Neural cell (in vitro differentiated cells): ENCODE measurements around the gene STRAP. TPM values are rescaled to one million over a fixed set of nuclear protein-coding genes. Genes with fewer than 3 reads are reported as not detected.

Source experiments
- H2AFZ ChIP-seq: fragments of 200-600, 300-800 bp; sonication (generic), shearing (Covaris generic); 2 replicates; pipeline ENCODE4 v1.6.0; 2014; ENCODE audit warnings: low read depth, mild to moderate bottlenecking, antibody characterized with exemption, low read length, moderate library complexity
- H3F3A ChIP-seq: fragments of 200-600 bp; shearing (Covaris generic); 2 replicates; pipeline ENCODE4 v1.6.1; 2016; ENCODE audit warnings: mild to moderate bottlenecking, moderate library complexity, mixed read lengths, antibody characterized with exemption, low read length; ENCODE audit not compliant: insufficient read depth, poor library complexity, severe bottlenecking
- H3K27ac ChIP-seq: fragments of 200-600, 300-800 bp; sonication (generic), shearing (Covaris generic); 2 replicates; pipeline ENCODE4 v1.5.1; 2014; ENCODE audit warnings: mild to moderate bottlenecking, low read length, moderate library complexity
- H3K27me3 ChIP-seq: fragments of 300-800, 200-600 bp; sonication (generic), shearing (Covaris generic); 2 replicates; pipeline ENCODE4 v1.6.0; 2014; ENCODE audit warnings: mild to moderate bottlenecking, low read depth, low read length, moderate library complexity; ENCODE audit not compliant: insufficient read depth
- H3K36me3 ChIP-seq: fragments of 300-800, 200-600 bp; sonication (generic), shearing (Covaris generic); 2 replicates; pipeline ENCODE4 v1.5.1; 2014; ENCODE audit warnings: mild to moderate bottlenecking, antibody characterized with exemption, low read length, moderate library complexity; ENCODE audit not compliant: insufficient read depth
- H3K4me2 ChIP-seq: fragments of 300-800, 200-600 bp; sonication (generic), shearing (Covaris generic); 2 replicates; pipeline ENCODE4 v1.6.0; 2014; ENCODE audit warnings: mild to moderate bottlenecking, low read length
- H3K4me3 ChIP-seq: fragments of 300-800, 200-600 bp; sonication (generic), shearing (Covaris generic); 2 replicates; pipeline ENCODE4 v1.5.1; 2014; ENCODE audit warnings: mild to moderate bottlenecking, low read length, moderate library complexity
- H3K79me2 ChIP-seq: fragments of 200-600 bp; shearing (Covaris generic); replicated peaks from 2 replicates; pipeline ENCODE4 v1.6.0; 2014; ENCODE audit warnings: mild to moderate bottlenecking, low read length, moderate library complexity; ENCODE audit not compliant: insufficient read depth
- H3K9ac ChIP-seq: fragments of 300-800, 200-600 bp; sonication (generic), shearing (Covaris generic); 2 replicates; pipeline ENCODE4 v1.6.1; 2016; ENCODE audit warnings: mild to moderate bottlenecking, low read length, mixed read lengths
- H3K9me2 ChIP-seq: fragments of 200-600 bp; shearing (Covaris generic); 2 replicates; pipeline ENCODE4 v1.6.1; 2016; ENCODE audit warnings: mild to moderate bottlenecking, low read length, mixed read lengths; ENCODE audit not compliant: insufficient read depth
- H3K9me3 ChIP-seq: fragments of 200-600, 300-800 bp; sonication (generic), shearing (Covaris generic); 2 replicates; pipeline ENCODE4 v1.6.1; 2016; ENCODE audit warnings: mild to moderate bottlenecking, mixed run types, low read length, moderate library complexity, mixed read lengths
- H4K20me1 ChIP-seq: fragments of 200-600 bp; shearing (Covaris generic); 2 replicates; pipeline ENCODE4 v1.6.1; 2016; ENCODE audit warnings: mild to moderate bottlenecking, mixed run types; ENCODE audit not compliant: insufficient read depth
- EP300 ChIP-seq: fragments of 450-650 bp; conservative IDR thresholded peaks from 2 replicates; pipeline ENCODE4 v1.6.1; 2014; ENCODE audit warnings: antibody characterized with exemption, mild to moderate bottlenecking, moderate library complexity; ENCODE audit not compliant: poor library complexity, severe bottlenecking
- EZH2 ChIP-seq: fragments of 200-600, 300-800 bp; shearing (Covaris generic), sonication (generic); IDR thresholded peaks from 2 replicates; pipeline ENCODE4 v1.6.1; 2014; ENCODE audit warnings: antibody characterized with exemption, low read length, borderline replicate concordance, mild to moderate bottlenecking; ENCODE audit not compliant: insufficient read depth, poor library complexity, severe bottlenecking
- MXI1 ChIP-seq: fragments of 450-650 bp; conservative IDR thresholded peaks from 2 replicates; pipeline ENCODE4 v1.6.1; 2014; ENCODE audit warnings: antibody characterized with exemption, mild to moderate bottlenecking; ENCODE audit not compliant: poor library complexity, severe bottlenecking
- POLR2AphosphoS5 ChIP-seq: IDR thresholded peaks from 2 replicates; pipeline ENCODE4 v1.6.1; 2012
- RAD21 ChIP-seq: fragments of 450-650 bp; conservative IDR thresholded peaks from 2 replicates; pipeline ENCODE4 v1.6.1; 2014; ENCODE audit warnings: antibody characterized with exemption, mild to moderate bottlenecking, moderate library complexity
- SMC3 ChIP-seq: fragments of 450-650 bp; conservative IDR thresholded peaks from 2 replicates; pipeline ENCODE4 v1.6.1; 2014; ENCODE audit warnings: antibody characterized with exemption, mild to moderate bottlenecking, moderate library complexity; ENCODE audit not compliant: poor library complexity
- TAF1 ChIP-seq: IDR thresholded peaks from 2 replicates; pipeline ENCODE4 v1.6.1; 2012; ENCODE audit warnings: low read depth
- polyA plus RNA-seq: library from polyadenylated mRNA; depleted of rRNA; stranded (reverse); fragments of >200 nt; gene quantifications from 2 replicates; pipeline ENCODE4 v1.2.3, GENCODE V29; 2014
- TF ChIP-seq, protein P1 (sequence below): IDR thresholded peaks from 2 replicates; pipeline ENCODE4 v1.6.1; 2012; ENCODE audit warnings: borderline replicate concordance
- TF ChIP-seq, protein P2 (sequence below): fragments of 450-650 bp; IDR thresholded peaks from 2 replicates; pipeline ENCODE4 v1.5.1; 2014; ENCODE audit warnings: antibody characterized with exemption, mild to moderate bottlenecking, moderate library complexity; ENCODE audit not compliant: poor library complexity, severe bottlenecking

STRAP gene
- polyA plus RNA-seq, 1 donor from 2014 or later = 213 TPM

DNA sequence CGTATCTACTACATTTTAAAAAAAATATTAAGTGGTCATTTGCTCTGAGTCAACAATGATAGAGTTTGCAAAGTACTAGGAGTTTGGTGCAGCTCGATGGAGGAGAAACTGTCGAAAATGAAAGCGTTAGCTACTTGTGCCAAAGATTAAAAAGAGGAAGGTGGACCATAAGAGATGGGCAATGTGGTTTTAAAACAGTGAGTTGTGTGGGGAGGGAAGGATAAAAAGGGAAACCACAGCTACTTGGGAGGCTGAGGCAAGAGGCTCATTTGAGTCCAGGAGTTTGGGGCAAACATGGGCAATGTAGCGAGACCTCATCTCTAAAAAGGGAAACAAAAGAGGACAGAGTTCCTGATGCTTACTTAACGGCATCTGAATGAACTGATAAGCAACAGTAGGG lies 18.2 kb upstream of the STRAP start:
- TF ChIP-seq TAF1 (no peak), RAD21 (no peak), EP300 (no peak), POLR2AphosphoS5 (no peak), EZH2 (no peak), MXI1 (no peak), SMC3 (no peak)
- TF ChIP-seq, protein P1, sequence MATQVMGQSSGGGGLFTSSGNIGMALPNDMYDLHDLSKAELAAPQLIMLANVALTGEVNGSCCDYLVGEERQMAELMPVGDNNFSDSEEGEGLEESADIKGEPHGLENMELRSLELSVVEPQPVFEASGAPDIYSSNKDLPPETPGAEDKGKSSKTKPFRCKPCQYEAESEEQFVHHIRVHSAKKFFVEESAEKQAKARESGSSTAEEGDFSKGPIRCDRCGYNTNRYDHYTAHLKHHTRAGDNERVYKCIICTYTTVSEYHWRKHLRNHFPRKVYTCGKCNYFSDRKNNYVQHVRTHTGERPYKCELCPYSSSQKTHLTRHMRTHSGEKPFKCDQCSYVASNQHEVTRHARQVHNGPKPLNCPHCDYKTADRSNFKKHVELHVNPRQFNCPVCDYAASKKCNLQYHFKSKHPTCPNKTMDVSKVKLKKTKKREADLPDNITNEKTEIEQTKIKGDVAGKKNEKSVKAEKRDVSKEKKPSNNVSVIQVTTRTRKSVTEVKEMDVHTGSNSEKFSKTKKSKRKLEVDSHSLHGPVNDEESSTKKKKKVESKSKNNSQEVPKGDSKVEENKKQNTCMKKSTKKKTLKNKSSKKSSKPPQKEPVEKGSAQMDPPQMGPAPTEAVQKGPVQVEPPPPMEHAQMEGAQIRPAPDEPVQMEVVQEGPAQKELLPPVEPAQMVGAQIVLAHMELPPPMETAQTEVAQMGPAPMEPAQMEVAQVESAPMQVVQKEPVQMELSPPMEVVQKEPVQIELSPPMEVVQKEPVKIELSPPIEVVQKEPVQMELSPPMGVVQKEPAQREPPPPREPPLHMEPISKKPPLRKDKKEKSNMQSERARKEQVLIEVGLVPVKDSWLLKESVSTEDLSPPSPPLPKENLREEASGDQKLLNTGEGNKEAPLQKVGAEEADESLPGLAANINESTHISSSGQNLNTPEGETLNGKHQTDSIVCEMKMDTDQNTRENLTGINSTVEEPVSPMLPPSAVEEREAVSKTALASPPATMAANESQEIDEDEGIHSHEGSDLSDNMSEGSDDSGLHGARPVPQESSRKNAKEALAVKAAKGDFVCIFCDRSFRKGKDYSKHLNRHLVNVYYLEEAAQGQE = no peak
- TF ChIP-seq, protein P2, sequence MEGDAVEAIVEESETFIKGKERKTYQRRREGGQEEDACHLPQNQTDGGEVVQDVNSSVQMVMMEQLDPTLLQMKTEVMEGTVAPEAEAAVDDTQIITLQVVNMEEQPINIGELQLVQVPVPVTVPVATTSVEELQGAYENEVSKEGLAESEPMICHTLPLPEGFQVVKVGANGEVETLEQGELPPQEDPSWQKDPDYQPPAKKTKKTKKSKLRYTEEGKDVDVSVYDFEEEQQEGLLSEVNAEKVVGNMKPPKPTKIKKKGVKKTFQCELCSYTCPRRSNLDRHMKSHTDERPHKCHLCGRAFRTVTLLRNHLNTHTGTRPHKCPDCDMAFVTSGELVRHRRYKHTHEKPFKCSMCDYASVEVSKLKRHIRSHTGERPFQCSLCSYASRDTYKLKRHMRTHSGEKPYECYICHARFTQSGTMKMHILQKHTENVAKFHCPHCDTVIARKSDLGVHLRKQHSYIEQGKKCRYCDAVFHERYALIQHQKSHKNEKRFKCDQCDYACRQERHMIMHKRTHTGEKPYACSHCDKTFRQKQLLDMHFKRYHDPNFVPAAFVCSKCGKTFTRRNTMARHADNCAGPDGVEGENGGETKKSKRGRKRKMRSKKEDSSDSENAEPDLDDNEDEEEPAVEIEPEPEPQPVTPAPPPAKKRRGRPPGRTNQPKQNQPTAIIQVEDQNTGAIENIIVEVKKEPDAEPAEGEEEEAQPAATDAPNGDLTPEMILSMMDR = no peak
- no peaks in the 10 kb centered on the region for H3K27me3 ChIP-seq
- no peak overlapping the region for H3K4me3 ChIP-seq
- H2AFZ ChIP-seq = no peak overlapping the region
- H3K36me3 ChIP-seq = no peaks in the 10 kb centered on the region
- H3K27ac ChIP-seq = no peak overlapping the region
- no peak overlapping the region for H3K4me2 ChIP-seq
- no peaks in the 10 kb centered on the region for H3F3A ChIP-seq
- no peaks in the 10 kb centered on the region for H3K9me2 ChIP-seq
- H4K20me1 ChIP-seq = no peaks in the 10 kb centered on the region
- H3K9me3 ChIP-seq = no peaks in the 10 kb centered on the region
- H3K79me2 ChIP-seq = no peaks in the 10 kb centered on the region
- H3K9ac ChIP-seq = no peak overlapping the region

DNA sequence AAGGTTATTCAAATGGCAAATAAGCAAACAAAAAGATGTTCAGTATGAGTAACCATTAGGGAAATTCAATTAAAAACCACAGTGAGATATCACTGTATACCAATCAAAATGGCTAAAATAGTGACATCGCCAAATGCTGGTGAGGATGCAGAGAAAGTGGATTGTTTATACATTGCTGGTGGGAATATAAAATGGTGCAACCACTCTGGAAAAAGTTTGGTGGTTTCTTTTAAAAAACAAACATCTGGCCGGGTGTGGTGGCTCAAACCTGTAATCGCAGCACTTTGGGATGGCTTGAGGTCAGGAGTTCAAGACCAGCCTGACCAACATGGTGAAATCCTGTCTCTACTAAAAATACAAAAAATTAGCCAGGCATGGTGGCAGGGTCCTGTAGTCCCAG lies 14.0 kb upstream of the STRAP start:
- no peaks in the 10 kb centered on the region for H4K20me1 ChIP-seq
- H3K4me3 ChIP-seq = no peak overlapping the region
- H3F3A ChIP-seq = no peaks in the 10 kb centered on the region
- H3K9me2 ChIP-seq = no peaks in the 10 kb centered on the region
- H3K9ac ChIP-seq = no peak overlapping the region
- H2AFZ ChIP-seq = no peak overlapping the region
- H3K27ac ChIP-seq = no peak overlapping the region
- no peaks in the 10 kb centered on the region for H3K36me3 ChIP-seq
- no peaks in the 10 kb centered on the region for H3K9me3 ChIP-seq
- TF ChIP-seq EZH2 (no peak), EP300 (no peak), POLR2AphosphoS5 (no peak), TAF1 (no peak), MXI1 (no peak), RAD21 (no peak), SMC3 (no peak)
- TF ChIP-seq, protein P1 = no peak
- TF ChIP-seq, protein P2 = no peak
- H3K27me3 ChIP-seq = no peaks in the 10 kb centered on the region
- H3K4me2 ChIP-seq = no peak overlapping the region
- H3K79me2 ChIP-seq = no peaks in the 10 kb centered on the region
